ENCODE data around the gene FAHD1.
A peak's percentile ranks its signal among the peaks of the same experiment; 100 is the strongest.

Gene FAHD1

GRCh38 chr16:1826691-1827573, at the start of gene FAHD1, which contains the start of gene HAGH:
TSS of gene FAHD1 (plus strand) at chr16:1827206. CDS start at chr16:1827239, 33 bp downstream.
TSS of gene HAGH (minus strand) at chr16:1826825. CDS start at chr16:1826787, 38 bp downstream.
- peak; percentile 89 for DNase-seq (ENCODE audit: low read depth)

- DNase-seq (ENCODE audit: low read depth) = no peak
Observed at GRCh38 chr16:1777375-1778199, 49.4 kb upstream of the FAHD1 start.

- no peak for DNase-seq (ENCODE audit: low read depth)
Observed at GRCh38 chr16:1778200-1779179, 48.5 kb upstream of the FAHD1 start.

GRCh38 chr16:1779234-1779701, 47.7 kb upstream of the FAHD1 start:
- no peak for DNase-seq (ENCODE audit: low read depth)

DNA sequence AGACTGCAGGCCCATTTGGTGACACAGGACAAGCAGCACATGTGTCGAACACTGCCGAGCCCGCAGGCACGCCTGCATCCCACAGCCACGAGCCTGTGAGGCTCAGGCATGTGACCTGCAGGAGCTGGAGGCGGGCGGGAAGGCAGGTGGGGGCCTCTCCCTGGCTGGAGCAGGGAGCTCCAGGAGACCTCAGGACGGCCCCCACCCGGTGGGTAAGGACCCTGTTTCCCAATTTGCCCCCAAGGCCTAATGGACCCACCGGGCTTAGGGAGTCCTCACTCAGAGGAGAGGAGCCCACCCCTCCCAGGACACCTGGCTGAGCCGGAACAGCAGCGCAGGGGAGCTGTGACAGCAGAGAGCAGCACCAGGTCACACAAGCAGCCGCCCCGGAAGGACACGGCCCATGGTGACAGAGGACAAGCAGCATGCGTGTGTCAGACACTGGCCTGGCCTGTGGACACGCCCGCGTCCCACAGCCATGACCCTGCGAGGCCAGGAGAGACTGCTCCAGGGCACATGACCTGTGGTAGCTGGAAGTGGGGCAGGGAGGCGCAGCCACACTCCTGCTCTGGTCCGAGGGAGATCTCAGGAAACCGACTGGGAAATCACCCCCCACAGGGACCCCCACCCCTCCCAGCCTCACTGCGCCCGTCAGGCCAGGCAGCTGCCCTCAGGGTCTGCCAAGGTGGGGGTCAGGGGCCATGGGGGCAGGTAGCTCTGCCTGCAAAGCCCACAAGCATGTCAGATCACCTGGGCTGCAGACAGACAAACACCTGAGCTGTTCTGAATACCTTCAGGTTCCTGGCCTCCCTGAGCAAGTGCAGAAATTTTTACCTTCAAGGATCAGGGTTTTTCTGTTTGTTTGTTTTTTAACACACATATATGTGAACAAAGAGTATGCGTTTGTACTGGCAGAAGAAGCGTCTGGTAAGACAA, 47.0 kb upstream of the FAHD1 start:
- no peak for DNase-seq (ENCODE audit: low read depth)

DNA sequence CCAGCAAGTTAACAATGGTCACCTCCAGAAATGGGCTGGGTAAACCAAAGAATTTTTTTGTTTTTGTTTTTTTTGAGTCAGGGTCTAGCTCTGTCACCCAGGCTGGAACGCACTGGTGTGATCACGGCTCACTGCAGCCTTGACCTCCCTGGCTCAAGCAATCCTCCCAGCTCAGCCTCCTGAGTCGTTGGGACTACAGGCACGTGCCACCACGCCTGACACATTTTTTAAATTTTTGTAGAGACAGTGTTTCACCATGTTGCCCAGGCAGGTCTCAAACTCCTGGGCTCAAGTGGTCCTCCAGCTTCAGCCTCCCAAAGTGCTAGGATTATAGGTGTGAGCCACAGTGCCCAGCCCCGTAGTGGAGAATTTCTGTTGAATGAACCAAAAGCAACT, 46.3 kb upstream of the FAHD1 start:
- DNase-seq (ENCODE audit: low read depth) = no peak

DNA sequence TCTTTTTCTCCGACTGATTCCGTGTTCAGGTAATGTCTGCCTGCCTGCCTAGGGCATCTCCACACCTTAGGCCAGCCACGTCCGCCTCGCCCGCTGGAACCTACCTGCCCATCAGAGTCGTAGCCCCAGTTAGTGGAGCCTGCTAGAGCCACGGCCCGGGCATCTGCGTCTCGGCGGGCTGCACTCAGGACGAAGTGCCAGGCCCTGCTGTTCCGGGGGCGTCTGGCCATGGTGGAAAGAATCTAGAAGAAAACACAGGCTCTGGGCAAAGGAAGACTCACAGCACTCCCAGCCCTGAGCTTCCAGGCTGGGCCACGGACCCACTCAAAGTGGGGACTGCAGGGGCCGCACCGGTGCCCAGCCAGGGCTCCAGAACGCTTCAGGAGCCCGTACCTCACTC, 45.8 kb upstream of the FAHD1 start:
- DNase-seq (ENCODE audit: low read depth) = no peak

GRCh38 chr16:1781758-1782407, 45.1 kb upstream of the FAHD1 start:
- DNase-seq (ENCODE audit: low read depth) = no peak

DNA sequence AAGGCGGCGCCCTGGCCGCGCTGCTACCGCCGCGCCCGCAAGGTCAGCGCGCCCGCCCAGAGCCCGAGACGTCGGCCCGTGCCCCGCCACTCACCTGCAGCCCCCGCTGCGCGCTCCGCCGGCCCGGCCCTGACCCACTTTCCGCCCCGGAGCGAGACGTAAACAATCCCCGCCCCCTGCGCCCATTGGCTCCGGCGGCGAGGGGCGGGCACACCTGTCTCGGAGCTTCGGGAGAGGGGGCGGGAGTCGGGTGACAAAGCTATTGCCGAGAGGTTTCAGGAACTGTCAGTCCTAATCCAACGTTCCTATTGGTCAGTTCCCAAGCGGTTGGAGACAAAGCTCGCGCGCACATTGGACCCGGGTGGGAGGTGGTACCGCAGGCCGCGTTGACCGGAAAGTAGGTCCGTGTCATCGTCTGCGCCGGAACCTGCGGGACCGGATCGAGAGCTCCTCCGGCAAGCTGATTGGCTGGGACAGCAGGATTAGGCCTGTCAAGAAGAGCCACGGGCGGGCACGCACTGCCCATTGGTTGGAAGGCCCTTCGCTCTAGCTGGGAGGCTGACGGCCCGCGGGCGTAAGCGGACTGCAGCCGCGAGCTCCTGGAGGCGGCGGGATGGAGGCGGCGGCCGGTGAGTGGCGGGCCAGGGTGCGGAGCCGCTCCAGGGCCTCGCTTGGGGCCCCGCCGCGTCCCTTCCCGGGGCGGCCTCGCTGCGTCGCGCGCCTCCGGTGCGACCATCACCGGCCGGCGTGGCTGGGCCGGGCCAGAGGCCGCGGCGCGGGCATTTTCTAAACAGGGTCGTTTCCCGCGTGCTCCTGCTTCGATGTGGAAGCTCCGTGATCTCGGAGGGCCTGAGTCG, 44.4 kb upstream of the FAHD1 start, which contains the start of the genes NUBP2 and SPSB3:
Gene NUBP2 (plus strand): TSS at position 553 of the 857 bp plus-strand sequence. CDS start 61 bp downstream, at position 614.
Gene SPSB3 (minus strand): TSS at position 164 of the 857 bp plus-strand sequence. CDS start 1,088 bp downstream, outside the sequence.
- DNase-seq (ENCODE audit: low read depth) = peak; percentile 97

DNA sequence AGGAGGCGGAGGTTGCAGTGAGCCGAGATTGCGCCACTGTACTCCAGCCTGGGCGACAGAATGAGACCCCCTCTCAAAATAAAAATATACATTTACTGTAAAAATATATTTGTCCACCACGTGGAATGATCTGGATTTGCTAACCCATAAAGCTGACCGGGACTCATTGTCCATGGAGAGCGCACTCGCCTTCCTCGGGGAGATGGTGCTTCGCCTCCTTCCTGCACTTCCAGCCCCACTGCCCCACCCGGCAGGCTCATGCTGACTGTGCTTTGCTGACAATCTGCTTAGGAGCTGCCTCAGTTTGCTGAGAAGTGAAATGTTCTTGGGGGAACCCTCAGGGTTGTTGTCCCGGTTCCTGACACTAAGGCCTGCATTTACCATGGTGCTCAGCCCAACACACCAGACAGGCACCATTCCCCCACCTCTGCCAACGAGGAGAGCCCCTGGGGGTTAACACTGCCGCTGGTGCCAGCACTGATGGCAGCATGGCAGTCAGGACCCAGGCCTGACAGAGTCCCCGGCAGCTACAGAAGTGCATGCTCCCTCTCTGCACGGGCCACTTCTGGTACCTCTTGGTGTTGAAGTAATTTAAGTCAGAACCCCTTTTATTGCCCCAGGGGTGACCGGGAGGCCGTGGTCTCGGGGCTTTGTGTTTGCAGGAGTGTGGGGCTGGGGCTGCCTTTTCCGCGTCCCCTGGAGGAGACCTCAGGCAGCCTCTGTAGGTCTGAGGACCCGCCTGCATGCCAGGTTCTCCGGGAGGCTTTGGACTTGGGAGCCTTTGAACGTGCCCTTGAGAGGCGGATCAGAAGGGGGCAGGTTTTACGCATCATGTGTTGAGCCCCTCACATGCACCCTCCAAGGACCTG, 41.8 kb upstream of the FAHD1 start:
- DNase-seq (ENCODE audit: low read depth) = no peak

GRCh38 chr16:1785846-1786170, 41.2 kb upstream of the FAHD1 start:
- no peak for DNase-seq (ENCODE audit: low read depth)

DNA sequence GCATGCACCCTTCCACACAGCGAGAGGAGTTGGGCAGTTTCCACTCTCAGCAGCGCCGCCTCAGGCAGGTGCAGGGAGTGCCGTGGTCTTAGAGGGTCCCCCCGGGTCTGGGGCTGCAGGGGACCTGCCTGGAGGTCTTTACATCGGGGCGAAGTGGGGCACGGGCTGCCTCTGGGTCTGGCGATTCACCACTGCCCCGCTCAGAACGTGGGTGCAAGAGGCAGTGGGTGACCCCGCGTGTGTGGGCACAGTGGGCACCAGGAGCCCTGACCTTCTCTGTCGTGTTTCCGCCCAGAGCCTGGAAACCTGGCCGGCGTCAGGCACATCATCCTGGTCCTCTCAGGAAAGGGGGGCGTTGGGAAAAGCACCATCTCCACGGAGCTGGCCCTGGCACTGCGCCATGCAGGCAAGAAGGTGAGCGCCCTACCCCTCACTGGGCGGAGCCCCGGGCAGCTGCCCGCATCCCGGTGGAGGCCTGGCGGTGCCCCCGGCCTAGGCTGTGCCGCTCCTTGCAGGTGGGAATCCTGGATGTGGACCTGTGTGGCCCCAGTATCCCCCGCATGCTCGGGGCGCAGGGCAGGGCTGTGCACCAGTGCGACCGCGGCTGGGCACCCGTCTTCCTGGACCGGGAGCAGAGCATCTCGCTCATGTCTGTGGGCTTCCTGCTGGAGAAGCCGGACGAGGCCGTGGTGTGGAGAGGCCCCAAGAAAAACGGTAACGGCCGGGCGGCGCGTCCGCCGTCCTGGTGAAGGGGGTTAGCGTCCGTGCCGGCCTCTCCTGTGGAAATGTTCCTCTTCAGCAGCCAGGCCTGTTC, 40.6 kb upstream of the FAHD1 start:
- no peak for DNase-seq (ENCODE audit: low read depth)

- no peak for DNase-seq (ENCODE audit: low read depth)
Observed at GRCh38 chr16:1787056-1787321, 40.0 kb upstream of the FAHD1 start.

GRCh38 chr16:1787322-1788094, 39.5 kb upstream of the FAHD1 start:
- DNase-seq (ENCODE audit: low read depth) = no peak

DNA sequence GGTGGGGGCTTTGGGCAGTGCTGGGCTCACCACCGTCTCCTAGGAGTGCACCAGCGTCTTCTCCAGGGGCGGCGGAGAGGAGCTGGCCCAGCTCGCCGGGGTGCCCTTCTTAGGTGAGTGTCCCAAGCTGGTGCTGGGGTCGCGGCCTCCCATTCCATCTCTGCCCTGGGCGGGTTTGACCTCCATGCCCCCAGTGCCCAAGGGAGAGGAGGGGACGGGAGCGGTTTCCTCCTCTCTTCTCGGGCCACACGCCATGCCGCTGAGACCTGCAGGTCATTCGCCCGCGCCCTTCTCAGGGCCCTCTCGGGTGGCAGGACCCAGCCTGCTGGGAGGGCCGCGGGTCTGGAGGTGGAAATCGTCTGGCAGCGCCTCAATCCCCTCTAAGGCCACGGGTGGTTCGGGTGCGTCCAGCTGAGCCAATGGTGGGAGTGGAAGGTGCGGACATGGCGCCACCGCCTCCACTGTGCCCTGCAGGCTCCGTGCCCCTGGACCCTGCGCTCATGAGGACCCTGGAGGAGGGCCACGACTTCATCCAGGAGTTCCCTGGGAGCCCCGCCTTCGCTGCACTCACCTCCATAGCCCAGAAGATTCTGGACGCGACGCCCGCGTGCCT, 38.8 kb upstream of the FAHD1 start:
- DNase-seq (ENCODE audit: low read depth) = no peak

- DNase-seq (ENCODE audit: low read depth) = no peak
Observed at GRCh38 chr16:1788708-1789100, 38.3 kb upstream of the FAHD1 start.

Measured in activated T-cell treated with anti-CD3 and anti-CD28 coated beads for 48 hours (primary cell).